ENCODE measurements around the gene RIMS4.

The RIMS4 gene

GRCh38 chr20:44796311-44796710 lies 14.0 kb downstream of the RIMS4 start:
- DNase-seq (ENCODE audit: low read depth in 2 of 2): no peak

- no peak for DNase-seq (ENCODE audit: low read depth in 2 of 2)
These were observed 14.5 kb downstream of the RIMS4 start for GRCh38 chr20:44795836-44796235.

- DNase-seq (ENCODE audit: low read depth in 2 of 2): no peak
These were observed 17.6 kb downstream of the RIMS4 start for GRCh38 chr20:44792796-44793195.

- DNase-seq (ENCODE audit: low read depth in 2 of 2): no peak
These were observed 19.5 kb downstream of the RIMS4 start for GRCh38 chr20:44790638-44791393.

- DNase-seq (ENCODE audit: low read depth in 2 of 2): no peak
These were observed 21.5 kb downstream of the RIMS4 start for GRCh38 chr20:44788706-44789456.

- no peak for DNase-seq (ENCODE audit: low read depth in 2 of 2)
These were observed 23.0 kb downstream of the RIMS4 start for GRCh38 chr20:44787299-44787698.

GRCh38 chr20:44785768-44786167 lies 24.6 kb downstream of the RIMS4 start:
- no peak for DNase-seq (ENCODE audit: low read depth in 2 of 2)

GRCh38 chr20:44784688-44785087 lies 25.7 kb downstream of the RIMS4 start:
- DNase-seq (ENCODE audit: low read depth in 2 of 2): no peak

GRCh38 chr20:44781791-44782190 lies 28.6 kb downstream of the RIMS4 start:
- DNase-seq (ENCODE audit: low read depth in 2 of 2): no peak

- no peak for DNase-seq (ENCODE audit: low read depth in 2 of 2)
These were observed 29.2 kb downstream of the RIMS4 start for GRCh38 chr20:44781118-44781517.

- DNase-seq (ENCODE audit: low read depth in 2 of 2): no peak
These were observed 30.1 kb downstream of the RIMS4 start for GRCh38 chr20:44780226-44780625.

GRCh38 chr20:44776980-44777379 lies 33.4 kb downstream of the RIMS4 start:
- no peak for DNase-seq (ENCODE audit: low read depth in 2 of 2)

GRCh38 chr20:44773070-44773829 lies 37.1 kb downstream of the RIMS4 start:
- no peak for DNase-seq (ENCODE audit: low read depth in 2 of 2)

- no peak for DNase-seq (ENCODE audit: low read depth in 2 of 2)
These were observed 37.7 kb downstream of the RIMS4 start for GRCh38 chr20:44772636-44773035.

- no peak for DNase-seq (ENCODE audit: low read depth in 2 of 2)
These were observed 39.2 kb downstream of the RIMS4 start for GRCh38 chr20:44771172-44771535.

GRCh38 chr20:44770484-44771171 lies 39.7 kb downstream of the RIMS4 start:
- no peak for DNase-seq (ENCODE audit: low read depth in 2 of 2)

GRCh38 chr20:44769481-44769863 lies 40.9 kb downstream of the RIMS4 start:
- no peak for DNase-seq (ENCODE audit: low read depth in 2 of 2)

GRCh38 chr20:44768854-44769480 lies 41.4 kb downstream of the RIMS4 start:
- DNase-seq (ENCODE audit: low read depth in 2 of 2): no peak

- no peak for DNase-seq (ENCODE audit: low read depth in 2 of 2)
These were observed 42.1 kb downstream of the RIMS4 start for GRCh38 chr20:44768256-44768655.

GRCh38 chr20:44765701-44766347 lies 44.5 kb downstream of the RIMS4 start:
- DNase-seq (ENCODE audit: low read depth in 2 of 2): no peak

GRCh38 chr20:44765091-44765490 lies 45.3 kb downstream of the RIMS4 start:
- no peak for DNase-seq (ENCODE audit: low read depth in 2 of 2)

Measured in activated CD8-positive, alpha-beta memory T cell treated with anti-CD3 and anti-CD28 coated beads for 4 hours (primary cell).